Stimulated activated CD8-positive, alpha-beta memory T cell treated with anti-CD3 and anti-CD28 coated beads, Interleukin-15, amount 100 ng/mL, for 48 hours (primary cell): ENCODE data around the gene CHMP4B.

Experiments
- DNase-seq, 2 donors: peaks; one replicate each; pipeline ENCODE4 v3.0.0-alpha.2; 2020; ENCODE audit warnings: low read depth in 2 of 2

CHMP4B gene

DNA sequence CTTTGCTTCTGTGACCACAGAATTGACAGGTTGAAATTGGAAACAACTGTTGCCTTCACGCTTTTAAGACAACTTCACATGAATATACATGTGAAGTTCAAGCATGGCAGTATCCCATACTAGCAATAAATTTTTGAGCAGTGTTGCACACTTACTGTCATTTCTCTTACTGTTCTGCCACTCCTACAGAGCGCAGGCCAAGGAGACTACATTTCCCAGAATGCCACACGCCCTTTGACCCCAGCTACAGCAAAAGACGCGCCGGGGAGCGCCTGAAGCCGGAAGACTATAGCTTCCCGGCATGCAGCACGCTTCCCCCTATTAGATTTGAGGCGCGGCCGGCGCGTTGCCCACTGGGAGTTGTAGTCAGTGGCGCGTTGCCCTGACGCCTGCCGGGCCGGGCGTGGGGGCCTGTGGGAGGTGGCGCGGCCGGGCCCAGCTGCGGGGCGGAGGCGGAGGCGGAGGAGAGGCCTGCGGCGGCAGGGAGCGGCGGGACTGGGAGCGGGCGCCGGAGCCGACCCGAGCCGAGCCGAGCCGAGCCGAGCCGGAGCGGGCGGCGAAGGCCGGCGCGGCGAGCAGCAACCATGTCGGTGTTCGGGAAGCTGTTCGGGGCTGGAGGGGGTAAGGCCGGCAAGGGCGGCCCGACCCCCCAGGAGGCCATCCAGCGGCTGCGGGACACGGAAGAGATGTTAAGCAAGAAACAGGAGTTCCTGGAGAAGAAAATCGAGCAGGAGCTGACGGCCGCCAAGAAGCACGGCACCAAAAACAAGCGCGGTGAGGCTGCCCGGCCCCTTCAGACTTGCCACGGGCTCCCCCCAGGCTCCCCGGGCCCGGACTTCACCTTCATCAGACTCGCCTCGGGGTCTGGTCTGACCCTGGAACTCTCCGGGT is at the start of gene CHMP4B:
TSS of gene CHMP4B (plus strand) at position 464 of the 891 bp plus-strand sequence. CDS start at position 585, 121 bp downstream.
- DNase-seq, result peak; percentile 97 to 99

GRCh38 chr20:33761698-33762250 is 49.4 kb upstream of the CHMP4B start:
- no peak for DNase-seq

DNA sequence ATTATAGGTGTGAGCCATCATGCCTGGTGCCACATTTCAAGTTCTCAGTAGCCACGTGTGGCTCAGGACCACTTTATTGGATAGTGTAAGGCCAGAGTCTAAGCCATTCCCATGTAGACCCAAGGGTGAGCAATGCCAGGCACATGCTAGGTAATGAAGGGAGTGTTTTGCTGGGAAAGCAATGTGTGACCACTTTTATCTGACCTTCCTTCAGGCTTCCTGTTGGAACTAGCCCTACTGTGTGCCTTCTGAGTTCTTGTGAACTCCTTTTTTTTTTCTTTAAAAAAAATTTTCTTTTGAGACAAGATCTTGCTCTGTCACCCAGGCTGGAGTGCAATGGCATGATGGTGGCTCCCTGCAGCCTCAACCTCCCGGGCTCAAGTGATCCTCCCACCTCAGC is 46.0 kb upstream of the CHMP4B start:
- no peak for DNase-seq

DNA sequence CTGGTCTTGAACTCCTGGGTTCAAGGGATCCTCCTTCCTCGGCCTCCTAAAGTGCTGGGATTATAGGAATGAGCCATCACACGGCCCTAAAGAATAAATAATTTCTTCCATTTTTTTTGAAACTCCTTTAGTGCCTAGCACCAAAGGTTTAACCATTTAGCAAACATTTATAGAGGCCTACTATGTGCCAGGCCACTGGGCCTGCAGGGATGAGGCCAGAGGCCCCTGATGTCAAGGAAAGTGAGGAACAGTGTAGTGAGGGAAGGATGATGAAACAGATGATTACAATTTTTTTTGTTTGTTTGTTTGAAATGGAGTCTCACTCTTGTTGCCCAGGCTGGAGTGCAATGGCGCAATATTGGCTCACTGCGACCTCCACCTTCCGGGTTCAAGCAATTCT is 45.6 kb upstream of the CHMP4B start:
- no peak for DNase-seq

GRCh38 chr20:33766686-33767085 is 44.5 kb upstream of the CHMP4B start:
- DNase-seq, result no peak

DNA sequence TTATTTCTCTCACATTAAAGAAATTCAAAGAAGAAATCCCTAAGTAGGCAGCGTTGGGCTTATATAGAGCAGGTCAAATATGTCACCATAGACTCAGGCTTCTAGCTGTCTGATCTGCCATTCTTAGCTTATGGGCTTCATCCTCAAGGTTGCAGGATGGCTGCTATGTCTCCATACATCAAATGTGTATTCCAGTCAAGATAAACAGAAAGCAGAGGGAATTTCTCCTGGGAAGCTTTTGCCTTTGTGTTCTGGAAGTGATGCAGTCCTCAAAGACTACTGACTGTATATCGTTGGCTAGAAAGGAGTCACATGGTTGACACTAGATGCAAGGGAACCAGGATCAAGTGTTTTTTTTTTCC is 43.4 kb upstream of the CHMP4B start:
- DNase-seq, result no peak

DNA sequence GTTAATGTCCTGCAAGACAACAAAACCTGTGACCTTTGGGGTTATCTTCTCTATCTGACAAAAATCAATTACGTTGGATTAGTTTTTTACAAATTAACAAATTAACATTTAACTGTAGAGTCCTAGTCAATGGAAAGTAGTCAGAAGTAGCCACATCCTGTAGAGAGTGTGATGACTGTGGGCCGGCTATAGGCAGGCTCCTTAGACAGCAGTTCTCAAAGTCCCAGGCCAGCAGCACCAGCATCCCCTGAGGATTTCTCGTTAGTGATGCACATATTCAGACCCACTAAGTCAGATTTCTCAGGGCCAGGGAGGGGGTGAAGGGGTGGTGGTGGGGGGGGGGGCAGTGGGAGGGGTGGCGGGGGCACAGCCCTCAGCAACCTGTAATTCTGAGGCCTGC is 42.1 kb upstream of the CHMP4B start:
- no peak for DNase-seq

DNA sequence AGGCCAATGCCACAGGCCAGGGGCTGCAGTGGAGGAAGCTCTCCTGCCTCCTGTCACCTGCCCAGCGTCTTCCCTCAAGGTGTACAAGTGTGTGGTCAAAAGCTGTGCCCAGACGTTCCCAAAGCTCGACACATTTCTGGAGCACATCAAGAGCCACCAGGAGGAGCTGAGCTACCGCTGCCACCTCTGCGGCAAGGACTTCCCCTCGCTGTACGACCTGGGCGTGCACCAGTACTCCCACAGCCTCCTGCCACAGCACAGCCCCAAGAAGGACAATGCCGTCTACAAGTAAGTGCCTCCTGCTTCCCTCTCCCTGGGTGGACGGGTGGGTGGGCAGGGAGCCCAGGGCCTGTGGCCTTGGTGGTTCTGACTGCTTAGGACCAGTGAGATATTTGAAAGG is 41.1 kb upstream of the CHMP4B start:
- DNase-seq, result no peak

DNA sequence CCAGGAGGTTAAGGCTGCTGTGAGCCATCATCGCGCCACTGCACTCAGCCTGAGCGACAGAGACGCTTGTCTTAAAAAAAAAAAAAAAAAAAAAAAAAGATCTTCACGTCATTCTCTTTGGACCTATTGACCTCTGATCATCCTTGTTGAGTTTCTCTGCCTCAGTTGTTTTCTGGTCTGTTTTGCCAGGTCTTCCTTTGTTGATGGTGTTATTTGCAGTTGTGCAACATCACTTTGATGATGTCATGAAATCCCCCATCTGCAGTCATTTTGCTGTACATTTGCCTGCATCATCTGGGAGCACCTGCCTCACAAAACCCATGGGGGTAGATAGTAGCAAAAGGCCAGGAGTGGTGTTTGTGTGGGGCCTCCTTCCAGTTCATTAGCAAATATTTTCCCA is 39.2 kb upstream of the CHMP4B start:
- DNase-seq, result no peak

- DNase-seq, result no peak
Observed at GRCh38 chr20:33772439-33772838, 38.7 kb upstream of the CHMP4B start.

GRCh38 chr20:33773412-33774089 is 37.6 kb upstream of the CHMP4B start:
- peak; percentile 15 to 28 for DNase-seq

- DNase-seq, result no peak
Observed at GRCh38 chr20:33777816-33778215, 33.3 kb upstream of the CHMP4B start.

- DNase-seq, result no peak
Observed at GRCh38 chr20:33781133-33781532, 30.0 kb upstream of the CHMP4B start.

- no peak for DNase-seq
Observed at GRCh38 chr20:33781945-33782344, 29.2 kb upstream of the CHMP4B start.

DNA sequence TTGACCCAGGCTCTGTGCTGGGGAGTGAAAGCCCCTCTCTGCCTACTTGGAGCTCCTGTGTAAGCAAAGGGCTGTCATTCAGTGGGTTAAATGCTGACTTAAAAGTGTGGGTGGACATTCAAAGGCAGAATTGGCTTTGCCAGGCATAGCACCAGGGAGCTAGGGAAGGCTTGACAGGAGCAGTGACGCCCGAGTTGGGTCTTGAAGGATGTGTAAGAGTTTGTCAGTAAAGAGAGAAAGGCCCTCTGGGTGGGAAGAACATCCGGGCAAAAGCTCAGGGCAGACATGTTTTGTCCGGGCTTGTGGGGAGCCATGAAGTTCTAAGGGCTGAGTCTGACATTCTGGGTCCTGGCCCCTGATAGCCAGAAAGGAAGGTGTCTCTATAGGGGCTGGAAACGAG is 27.9 kb upstream of the CHMP4B start:
- no peak for DNase-seq

GRCh38 chr20:33783818-33784217 is 27.3 kb upstream of the CHMP4B start:
- DNase-seq, result no peak

DNA sequence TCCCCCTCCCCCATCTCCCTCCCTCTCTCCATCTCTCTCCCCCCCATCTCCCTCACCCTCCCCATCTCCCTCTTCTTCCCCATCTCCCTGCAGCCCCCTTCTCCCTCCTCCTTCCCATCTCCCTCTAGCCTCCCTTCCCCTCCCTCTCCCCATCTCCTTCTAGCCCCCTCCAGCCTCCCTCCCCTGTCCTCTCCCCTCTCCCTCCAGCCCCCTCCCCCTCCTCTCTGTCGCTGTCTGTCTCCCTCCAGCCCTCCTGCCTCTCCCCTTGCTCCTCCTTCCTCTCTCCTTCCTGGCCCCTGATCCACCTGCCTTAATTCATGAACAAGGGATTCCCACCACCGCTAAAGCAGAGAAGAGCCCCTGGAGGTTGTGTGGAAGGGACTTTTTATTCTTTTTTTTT is 26.9 kb upstream of the CHMP4B start:
- DNase-seq, result no peak

DNA sequence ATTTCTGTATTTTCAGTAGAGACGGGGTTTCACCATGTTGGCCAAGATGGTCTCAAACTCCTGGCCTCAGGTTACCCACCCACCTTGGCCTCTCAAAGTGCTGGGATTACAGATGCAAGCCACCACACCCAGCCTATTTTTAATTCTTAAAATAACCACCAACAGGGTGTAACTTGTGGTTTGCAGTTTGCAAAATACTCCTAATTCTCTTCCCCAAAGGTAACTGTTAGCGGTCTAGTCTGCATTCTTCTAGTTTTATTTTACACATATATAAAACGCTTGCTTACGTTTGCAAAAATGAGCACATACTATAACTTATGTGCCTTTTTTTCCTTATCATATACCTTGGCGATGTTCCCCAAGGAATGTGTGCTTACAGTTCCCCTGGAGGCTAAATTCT is 25.6 kb upstream of the CHMP4B start:
- DNase-seq, result no peak

- no peak for DNase-seq
Observed at GRCh38 chr20:33787253-33787891, 23.8 kb upstream of the CHMP4B start.

- DNase-seq, result no peak
Observed at GRCh38 chr20:33788351-33789049, 22.6 kb upstream of the CHMP4B start.

DNA sequence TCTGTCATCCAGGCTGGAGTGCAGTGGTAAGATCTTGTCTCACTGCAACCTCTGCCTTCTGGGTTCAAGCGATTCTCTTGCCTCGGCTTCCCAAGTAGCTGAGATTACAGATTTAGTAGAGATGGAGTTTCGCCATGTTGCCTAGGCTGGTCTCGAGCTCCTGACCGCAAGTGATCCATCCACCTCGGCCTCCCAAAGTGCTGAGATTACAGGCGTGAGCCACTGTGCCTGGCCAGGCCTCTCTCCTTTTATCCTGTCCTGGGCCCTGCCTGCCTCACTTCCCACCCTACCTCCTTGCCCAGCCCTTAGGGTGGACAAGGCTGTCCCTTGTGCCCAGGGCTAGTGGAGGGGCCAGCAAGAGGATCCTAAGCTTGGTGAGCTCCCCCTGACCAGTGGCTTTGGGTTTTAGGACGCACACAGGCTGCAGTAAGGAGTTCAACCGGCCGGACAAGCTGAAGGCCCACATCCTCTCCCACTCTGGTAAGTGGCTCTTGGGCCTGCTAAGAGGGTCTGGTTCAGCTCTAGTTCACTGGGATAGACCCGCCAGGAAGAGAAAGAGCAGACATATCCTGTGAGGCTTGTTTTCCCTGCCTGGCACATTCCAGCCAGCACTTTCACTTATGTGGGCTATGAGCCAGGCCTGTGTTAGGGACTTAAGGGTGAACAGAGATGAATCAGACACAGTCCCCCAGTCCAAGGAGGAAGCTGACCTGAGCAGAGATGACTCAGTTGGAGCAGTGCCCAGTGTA is 21.9 kb upstream of the CHMP4B start:
- no peak for DNase-seq
